H1 (cell line): Measurements from ENCODE around the gene GPR150. TPM values are rescaled to one million over a fixed set of nuclear protein-coding genes. Genes with fewer than 3 reads are reported as not detected.

Experiments
- GABPA ChIP-seq: IDR thresholded peaks from 2 replicates; pipeline ENCODE4 v1.6.1; 2011; ENCODE audit warnings: mild to moderate bottlenecking, low read length, moderate library complexity, borderline replicate concordance; ENCODE audit not compliant: insufficient read depth
- MAX ChIP-seq: IDR thresholded peaks from 2 replicates; pipeline ENCODE4 v1.6.1; 2012; ENCODE audit warnings: inconsistent platforms
- polyA plus RNA-seq, 7 experiments: library from polyadenylated mRNA; depleted of rRNA in 3 of 7; stranded (reverse) in 5 of 7; unstranded in 2 of 7; fragments of >200 nt in 5 of 7; fragments of 200-250 nt in 2 of 7; gene quantifications; 1 replicate in 5 of 7; 2 replicates in 1 of 7; 4 replicates in 1 of 7; pipeline versions ENCODE4 v1.2.1 to v1.2.3, GENCODE V29; 2011 to 2013; ENCODE audit warnings: missing spikeins in 2 of 7, mixed read lengths in 2 of 7
- total RNA-seq: library from RNA; stranded (reverse); fragmentation: NEBNext Ultra II Directional; extraction: Animal tissue kit (Norgen Biotek cat#: 25700); gene quantifications from 2 replicates; pipeline ENCODE4 v1.2.1, GENCODE V29; 2021

The GPR150 gene
- total and polyA plus RNA-seq, 2 of the 8 experiments (the other 6 are each of a cell fraction or from before 2014, with no cell fraction given): 0.14 TPM; not detected in 1

GRCh38 chr5:95660060-95660459 is 40.2 kb downstream of the GPR150 start (continued):
- no peak for TF ChIP-seq MAX
- no peak for TF ChIP-seq GABPA
